RWPE2 (cell line): ENCODE measurements around the gene SF3B3.

Experiments used
- ATAC-seq: fragments of 200-7000 bp; cut with Tn5 transposase; 3 replicates; pipeline ENCODE4 v1.9.1; 2021; ENCODE audit warnings: low read depth
- DNase-seq: peaks from one replicate; pipeline ENCODE4 v3.0.0-alpha.2; 2020; ENCODE audit warnings: low spot score
- H3K27ac ChIP-seq: fragments of 450-650 bp; 2 replicates; pipeline ENCODE4 v1.5.1; 2017; ENCODE audit warnings: mild to moderate bottlenecking; ENCODE audit not compliant: poor library complexity, severe bottlenecking
- H3K27me3 ChIP-seq: fragments of 250-450 bp; sonication (Bioruptor Pico); 2 replicates; pipeline ENCODE4 v1.5.1; 2021; ENCODE audit warnings: mild to moderate bottlenecking, moderate library complexity; ENCODE audit not compliant: insufficient read depth, poor library complexity, severe bottlenecking
- H3K36me3 ChIP-seq: fragments of 250-450 bp; sonication (Bioruptor Pico); 2 replicates; pipeline ENCODE4 v1.5.1; 2020; ENCODE audit warnings: low read depth, mild to moderate bottlenecking, moderate library complexity
- H3K4me1 ChIP-seq: fragments of 250-450 bp; sonication (Bioruptor Pico); 2 replicates; pipeline ENCODE4 v1.5.1; 2021; ENCODE audit warnings: mild to moderate bottlenecking, moderate library complexity; ENCODE audit not compliant: insufficient read depth, poor library complexity, severe bottlenecking
- H3K4me3 ChIP-seq: fragments of 250-450 bp; sonication (Bioruptor Pico); 2 replicates; pipeline ENCODE4 v1.5.1; 2021; ENCODE audit warnings: mild to moderate bottlenecking, moderate library complexity; ENCODE audit not compliant: severe bottlenecking
- H3K9me3 ChIP-seq: fragments of 250-450 bp; sonication (Bioruptor Pico); 2 replicates; pipeline ENCODE4 v1.5.1; 2021; ENCODE audit warnings: mild to moderate bottlenecking, moderate library complexity; ENCODE audit not compliant: severe bottlenecking
- CTCF ChIP-seq: fragments of 450-650 bp; IDR thresholded peaks from one replicate; pipeline ENCODE4 v1.5.1; 2017; ENCODE audit warnings: mild to moderate bottlenecking, moderate library complexity; ENCODE audit not compliant: poor library complexity, severe bottlenecking

SF3B3 gene

GRCh38 chr16:70482624-70483023 lies 41.0 kb upstream of the SF3B3 start:
- ATAC-seq: no peak

GRCh38 chr16:70483426-70483825 lies 40.2 kb upstream of the SF3B3 start:
- Histone ChIP-seq H3K4me3 (no peak overlapping the region), H3K36me3 (peaks cover 61% of the 10 kb centered on the region), H3K27me3 (no peaks in the 10 kb centered on the region), H3K27ac (no peak overlapping the region), H3K4me1 (no peaks in the 10 kb centered on the region), H3K9me3 (no peaks in the 10 kb centered on the region)
- ATAC-seq: no peak
- TF ChIP-seq CTCF: no peak
- no peak for DNase-seq

More at GRCh38 chr16:70482624-70483023, 41.0 kb upstream of the SF3B3 start:
- Histone ChIP-seq H3K9me3 (no peaks in the 10 kb centered on the region), H3K27me3 (no peaks in the 10 kb centered on the region), H3K27ac (no peak overlapping the region), H3K36me3 (peaks cover 60% of the 10 kb centered on the region), H3K4me1 (no peaks in the 10 kb centered on the region), H3K4me3 (no peak overlapping the region)
- no peak for TF ChIP-seq CTCF
- no peak for DNase-seq

- H3K4me1 ChIP-seq: no peaks in the 10 kb centered on the region
- no peak for ATAC-seq
- H3K27ac ChIP-seq: no peak overlapping the region
- H3K36me3 ChIP-seq: peaks cover 62% of the 10 kb centered on the region
- TF ChIP-seq CTCF: no peak
- no peak overlapping the region for H3K4me3 ChIP-seq
- H3K27me3 ChIP-seq: no peaks in the 10 kb centered on the region
- H3K9me3 ChIP-seq: no peaks in the 10 kb centered on the region
- DNase-seq: no peak
Measured at GRCh38 chr16:70484867-70485266, 38.7 kb upstream of the SF3B3 start.

- DNase-seq: no peak
- Histone ChIP-seq H3K36me3 (peaks cover 58% of the 10 kb centered on the region), H3K4me3 (no peak overlapping the region), H3K9me3 (no peaks in the 10 kb centered on the region), H3K27me3 (no peaks in the 10 kb centered on the region), H3K4me1 (no peaks in the 10 kb centered on the region), H3K27ac (no peak overlapping the region)
- no peak for ATAC-seq
- no peak for TF ChIP-seq CTCF
Measured at GRCh38 chr16:70490261-70490660, 33.4 kb upstream of the SF3B3 start.

- no peak overlapping the region for H3K4me3 ChIP-seq
- no peaks in the 10 kb centered on the region for H3K4me1 ChIP-seq
- TF ChIP-seq CTCF: no peak
- no peaks in the 10 kb centered on the region for H3K9me3 ChIP-seq
- ATAC-seq (no peak), DNase-seq (no peak)
- H3K36me3 ChIP-seq: peaks cover 81% of the 10 kb centered on the region
- no peak overlapping the region for H3K27ac ChIP-seq
- H3K27me3 ChIP-seq: no peaks in the 10 kb centered on the region
Measured at GRCh38 chr16:70493802-70494201, 29.8 kb upstream of the SF3B3 start.
